SK-N-SH treated with all-trans-retinoic acid at 6 μM for 48 hours (cell line): Measurements from ENCODE around the gene MMP20.

ENCODE experiments used
- ATAC-seq: fragments of 200-7000 bp; cut with Tn5 transposase; 3 replicates; pipeline ENCODE4 v1.9.1; 2020; ENCODE audit warnings: mild to moderate bottlenecking, moderate library complexity
- ARNTL ChIP-seq: fragments of 450-650 bp; formaldehyde crosslinking; IDR thresholded peaks from 2 replicates; pipeline ENCODE4 v1.5.0; 2020; ENCODE audit warnings: low read depth, mild to moderate bottlenecking, moderate library complexity, borderline replicate concordance
- BACH2 ChIP-seq: fragments of 250-450 bp; sonication (Bioruptor Pico); IDR thresholded peaks from 2 replicates; pipeline ENCODE4 v1.9.0; 2021; ENCODE audit warnings: mild to moderate bottlenecking, borderline replicate concordance
- CREB5 ChIP-seq: fragments of 250-450 bp; sonication (Bioruptor Pico); IDR thresholded peaks from 2 replicates; pipeline ENCODE4 v1.5.1; 2020; ENCODE audit warnings: low read depth, mild to moderate bottlenecking, moderate library complexity
- CSDC2 ChIP-seq: fragments of 250-450 bp; sonication (Bioruptor Pico); IDR thresholded peaks from 2 replicates; pipeline ENCODE4 v1.5.0; 2020; ENCODE audit warnings: mild to moderate bottlenecking, moderate library complexity
- CSRNP3 ChIP-seq: fragments of 250-450 bp; sonication (Bioruptor Pico); IDR thresholded peaks from 2 replicates; pipeline ENCODE4 v1.5.1; 2021; ENCODE audit warnings: mild to moderate bottlenecking, moderate library complexity
- ESRRG ChIP-seq: fragments of 250-450 bp; sonication (Bioruptor Pico); IDR thresholded peaks from 2 replicates; pipeline ENCODE4 v1.6.1; 2021; ENCODE audit warnings: mild to moderate bottlenecking
- GLIS3 ChIP-seq: fragments of 250-450 bp; sonication (Bioruptor Pico); IDR thresholded peaks from 2 replicates; pipeline ENCODE4 v1.5.0; 2020; ENCODE audit warnings: mild to moderate bottlenecking, moderate library complexity
- ISL1 ChIP-seq: fragments of 250-450 bp; sonication (Bioruptor Pico); IDR thresholded peaks from 2 replicates; pipeline ENCODE4 v2.1.2; 2022; ENCODE audit warnings: mild to moderate bottlenecking, moderate library complexity
- OSR1 ChIP-seq: fragments of 250-450 bp; sonication (Bioruptor Pico); IDR thresholded peaks from 2 replicates; pipeline ENCODE4 v1.8.0; 2022; ENCODE audit warnings: moderate library complexity, mild to moderate bottlenecking, inconsistent platforms
- PATZ1 ChIP-seq: fragments of 250-450 bp; sonication (Bioruptor Pico); IDR thresholded peaks from 2 replicates; pipeline ENCODE4 v1.8.0; 2020; ENCODE audit warnings: mild to moderate bottlenecking, moderate library complexity, borderline replicate concordance
- POU6F1 ChIP-seq: fragments of 250-450 bp; sonication (Bioruptor Pico); IDR thresholded peaks from 2 replicates; pipeline ENCODE4 v1.8.0; 2021; ENCODE audit warnings: low read depth, mild to moderate bottlenecking, moderate library complexity, borderline replicate concordance
- PPARA ChIP-seq: fragments of 250-450 bp; sonication (Bioruptor Pico); IDR thresholded peaks from 2 replicates; pipeline ENCODE4 v1.5.0; 2020; ENCODE audit warnings: mild to moderate bottlenecking, borderline replicate concordance
- RARB ChIP-seq: fragments of 250-450 bp; sonication (Bioruptor Pico); IDR thresholded peaks from 2 replicates; pipeline ENCODE4 v1.8.0; 2021; ENCODE audit warnings: mild to moderate bottlenecking, moderate library complexity
- SNAI2 ChIP-seq: fragments of 250-450 bp; sonication (Bioruptor Pico); IDR thresholded peaks from 2 replicates; pipeline ENCODE4 v1.5.0; 2020; ENCODE audit warnings: mild to moderate bottlenecking, moderate library complexity
- TCF4 ChIP-seq: fragments of 250-450 bp; sonication (Bioruptor Pico); IDR thresholded peaks from 2 replicates; pipeline ENCODE4 v1.8.0; 2021; ENCODE audit warnings: mild to moderate bottlenecking, moderate library complexity, borderline replicate concordance
- TOX ChIP-seq: fragments of 250-450 bp; sonication (Bioruptor Pico); IDR thresholded peaks from 2 replicates; pipeline ENCODE4 v1.8.0; 2021; ENCODE audit warnings: mild to moderate bottlenecking, moderate library complexity, borderline replicate concordance
- TSHZ2 ChIP-seq: fragments of 250-450 bp; sonication (Bioruptor Pico); IDR thresholded peaks from 2 replicates; pipeline ENCODE4 v1.5.0; 2020; ENCODE audit warnings: mild to moderate bottlenecking, moderate library complexity
- ZC3H10 ChIP-seq: fragments of 250-450 bp; sonication (Bioruptor Pico); IDR thresholded peaks from 2 replicates; pipeline ENCODE4 v1.5.1; 2021; ENCODE audit warnings: mild to moderate bottlenecking, moderate library complexity
- ZFP3 ChIP-seq: fragments of 250-450 bp; sonication (Bioruptor Pico); IDR thresholded peaks from 2 replicates; pipeline ENCODE4 v1.5.0; 2020; ENCODE audit warnings: mild to moderate bottlenecking, moderate library complexity
- ZFP30 ChIP-seq: fragments of 450-650 bp; formaldehyde crosslinking; IDR thresholded peaks from 2 replicates; pipeline ENCODE4 v1.5.0; 2022; ENCODE audit warnings: mild to moderate bottlenecking, moderate library complexity
- ZNF565 ChIP-seq: fragments of 450-650 bp; formaldehyde crosslinking; conservative IDR thresholded peaks from 2 replicates; pipeline ENCODE4 v1.5.0; 2020; ENCODE audit warnings: low read depth, mild to moderate bottlenecking, moderate library complexity
- ZNF70 ChIP-seq: fragments of 450-650 bp; formaldehyde crosslinking; IDR thresholded peaks from 2 replicates; pipeline ENCODE4 v1.5.0; 2020; ENCODE audit warnings: mild to moderate bottlenecking, moderate library complexity
- ZNF8 ChIP-seq: fragments of 450-650 bp; formaldehyde crosslinking; IDR thresholded peaks from 2 replicates; pipeline ENCODE4 v1.5.0; 2020; ENCODE audit warnings: mild to moderate bottlenecking, moderate library complexity

Gene MMP20

GRCh38 chr11:102611291-102611690 is 13.8 kb downstream of the MMP20 start (continued):
- no peak for TF ChIP-seq GLIS3
- TF ChIP-seq ESRRG = no peak
- TF ChIP-seq ZNF565 = no peak
- TF ChIP-seq TOX (CRISPR knock-in tag) = no peak
- TF ChIP-seq POU6F1 = no peak
- TF ChIP-seq CSDC2 (CRISPR knock-in tag) = no peak

GRCh38 chr11:102610200-102610599 is 14.9 kb downstream of the MMP20 start:
- TF ChIP-seq ESRRG (no peak), ZNF565 (no peak), RARB (no peak), ARNTL (no peak), PPARA (no peak), TOX (CRISPR knock-in tag) (no peak), ZC3H10 (CRISPR knock-in tag) (no peak), OSR1 (CRISPR knock-in tag) (no peak), ZFP30 (CRISPR knock-in tag) (no peak), TSHZ2 (CRISPR knock-in tag) (no peak), CSRNP3 (CRISPR knock-in tag) (no peak), ZNF8 (CRISPR knock-in tag) (no peak), ISL1 (CRISPR knock-in tag) (no peak), PATZ1 (CRISPR knock-in tag) (no peak), CREB5 (no peak)
- no peak for ATAC-seq

- no peak for ATAC-seq
- no peak for TF ChIP-seq RARB
- TF ChIP-seq ISL1 (CRISPR knock-in tag) = no peak
- TF ChIP-seq ESRRG = no peak
- no peak for TF ChIP-seq BACH2
- TF ChIP-seq ZC3H10 (CRISPR knock-in tag) = no peak
- TF ChIP-seq ZFP3 (CRISPR knock-in tag) = no peak
- TF ChIP-seq PATZ1 (CRISPR knock-in tag) = no peak
- TF ChIP-seq TOX (CRISPR knock-in tag) = no peak
- no peak for TF ChIP-seq ZNF70 (CRISPR knock-in tag)
- no peak for TF ChIP-seq TSHZ2 (CRISPR knock-in tag)
- no peak for TF ChIP-seq SNAI2 (CRISPR knock-in tag)
- no peak for TF ChIP-seq CSDC2 (CRISPR knock-in tag)
- TF ChIP-seq TCF4 (CRISPR knock-in tag) = no peak
- TF ChIP-seq OSR1 (CRISPR knock-in tag) = no peak
- TF ChIP-seq GLIS3 = no peak
- TF ChIP-seq ZNF565 = no peak
- no peak for TF ChIP-seq ARNTL
- no peak for TF ChIP-seq POU6F1
These were observed 16.4 kb downstream of the MMP20 start for GRCh38 chr11:102608699-102609098.
